ENCODE measurements around the gene ZNF740. TPM values are rescaled to one million over a fixed set of nuclear protein-coding genes. Genes with fewer than 3 reads are reported as not detected.

Gene ZNF740
- total and polyA plus RNA-seq, 2 donors (not counting 1 experiment from before 2014, with no cell fraction given): 35.9 to 117 TPM

- Histone ChIP-seq H3K9ac (ENCODE audit: low read length) (no peak overlapping the region), H3K27ac (ENCODE audit: low read length in 2 of 2) (no peak overlapping the region), H3K79me2 (ENCODE audit: control insufficient read depth, insufficient read depth, low read length) (no peaks in the 10 kb centered on the region), H3K36me3 (replicated peaks in 1 of 2; ENCODE audit: control extremely low read depth in 1 of 2, control insufficient read depth in 1 of 2, extremely low read depth in 1 of 2, insufficient read depth in 2 of 2, low read length in 1 of 2) (peaks cover 6 to 81% of the 10 kb centered on the region in 2 experiments), H3K4me2 (replicated peaks; ENCODE audit: low read depth, low read length, poor library complexity, severe bottlenecking) (no peak overlapping the region), H3K27me3 (replicated peaks in 1 of 4; ENCODE audit: control extremely low read depth in 1 of 4, control insufficient read depth in 3 of 4, insufficient read depth in 4 of 4, low read length in 3 of 4) (no peaks in the 10 kb centered on the region), H2AFZ (ENCODE audit: insufficient read depth, low read depth, low read length, poor library complexity, severe bottlenecking) (no peak overlapping the region), H3K4me1 (ENCODE audit: control insufficient read depth in 2 of 2, insufficient read depth in 2 of 2, low read length in 2 of 2) (no peaks in the 10 kb centered on the region), H3K9me3 (ENCODE audit: control extremely low read depth in 1 of 3, control insufficient read depth in 2 of 3, insufficient read depth in 1 of 3, low read length in 2 of 3) (no peaks in the 10 kb centered on the region), H3K4me3 (ENCODE audit: control extremely low read depth in 1 of 5, extremely low read depth in 1 of 5, insufficient read depth in 1 of 5, low read depth in 2 of 5, low read length in 4 of 5) (no peak overlapping the region), H4K20me1 (ENCODE audit: control insufficient read depth, insufficient read depth, low read length, poor library complexity, severe bottlenecking) (peaks cover 48% of the 10 kb centered on the region)
- intact Hi-C loops (cut with micrococcal nuclease): loop anchor here (1.0 kb wide), 2 partner anchors 10 to 31 kb away; partner anchors contain the start of genes CSAD and ZNF740
- peak; percentile 88 for ATAC-seq (ENCODE audit: low read depth)
- POLR2A ChIA-PET: interaction anchor here (0.9 to 1.8 kb wide), 3 partner anchors 9 to 31 kb away, joined by 3 to 8 read pairs (median 4); partner anchors contain the start of genes CSAD and ZNF740
- H3K4me1 Mint-ChIP-seq: peaks cover 12% of the 10 kb centered on the region
- H3K9me3 Mint-ChIP-seq (ENCODE audit: insufficient read depth): no peaks in the 10 kb centered on the region
- H3K4me3 Mint-ChIP-seq: no peak overlapping the region
- TF ChIP-seq CTCF (IDR thresholded peaks at IDR 0.05) (peak; percentile 69), EZH2 (IDR thresholded peaks at IDR 0.05; ENCODE audit: borderline replicate concordance, insufficient read depth, low read depth, low read length, poor library complexity, severe bottlenecking) (no peak)
- peak; percentile 57 for DNase-seq
- 74% methylated on average over 11 of the region's 14 CpGs for WGBS (ENCODE audit: insufficient coverage)
- peak overlapping the region; percentile 56 for H3K27ac Mint-ChIP-seq
- CTCF ChIA-PET: interaction anchor here (0.6 to 7.7 kb wide), 13 partner anchors 9 to 124 kb away, joined by 3 to 84 read pairs (median 5); partner anchors contain the start of genes CSAD, ESPL1 and ZNF740
- no peaks in the 10 kb centered on the region for H3K27me3 Mint-ChIP-seq
Measured at GRCh38 chr12:53190108-53190729, 9.7 kb downstream of the ZNF740 start.

Measured in B cell (primary cell).